Panc1 (cell line): ENCODE results near the gene LDOC1. TPM values are rescaled to one million over a fixed set of nuclear protein-coding genes. Genes with fewer than 3 reads are reported as not detected.
"Not testable (repeated sequence)": the region's sequence is repeated elsewhere in the genome, so short reads cannot be mapped to it uniquely, and the experiment has no call there.

ENCODE experiments used
- ATAC-seq: fragments of 200-7000 bp; cut with Tn5 transposase; 2 replicates; pipeline ENCODE4 v1.9.1; 2020; ENCODE audit warnings: mild to moderate bottlenecking, moderate library complexity
- BruUV-seq: library from RNA; stranded (reverse); fragments of 400-500 nt; replicated peaks from 2 replicates; lab custom pipeline; 2021; lab: Mats Ljungman, UMichigan
- CTCF ChIA-PET: fragments of 300-600 bp; sonication (Branson Sonifier 250); formaldehyde crosslinking; loops from one replicate; lab custom pipeline; 2022; ENCODE audit warnings: antibody characterized with exemption; lab: Charles Lee
- POLR2A ChIA-PET: fragments of 300-600 bp; sonication (Branson Sonifier 250); formaldehyde crosslinking; loops from one replicate; lab custom pipeline; 2022; ENCODE audit warnings: antibody characterized with exemption; lab: Charles Lee
- DNase-seq: peaks from one replicate; pipeline ENCODE4 v3.0.0-alpha.2; 2010; ENCODE audit warnings: low read depth, low spot score
- H3K27ac ChIP-seq: 2 replicates; pipeline ENCODE4 v1.5.1; 2011; ENCODE audit warnings: mild to moderate bottlenecking, low read length, inconsistent platforms
- H3K27me3 ChIP-seq: fragments of 200-500 bp; sonication (Bioruptor generic); 2 replicates; pipeline ENCODE4 v1.6.0; 2014; ENCODE audit warnings: low read length, inconsistent platforms; ENCODE audit not compliant: control insufficient read depth, insufficient read depth
- H3K36me3 ChIP-seq: fragments of 200-500 bp; sonication (Bioruptor generic); 2 replicates; pipeline ENCODE4 v1.5.1; 2014; ENCODE audit warnings: inconsistent platforms, mild to moderate bottlenecking, low read length, moderate library complexity; ENCODE audit not compliant: control insufficient read depth, insufficient read depth
- H3K4me1 ChIP-seq: 2 replicates; pipeline ENCODE4 v1.5.1; 2011; ENCODE audit warnings: inconsistent platforms, mild to moderate bottlenecking, low read length, moderate library complexity; ENCODE audit not compliant: control insufficient read depth, insufficient read depth
- H3K4me3 ChIP-seq, 2 experiments: 2 replicates each; pipeline ENCODE4 v1.5.1; 2011 to 2012; ENCODE audit warnings: low read depth in 2 of 2, low read length in 2 of 2, mild to moderate bottlenecking in 2 of 2, inconsistent platforms in 1 of 2, moderate library complexity in 1 of 2
- H3K9me3 ChIP-seq: fragments of 200-500 bp; sonication (Bioruptor generic); 2 replicates; pipeline ENCODE4 v1.5.1; 2014; ENCODE audit warnings: low read depth, mild to moderate bottlenecking, inconsistent platforms, low read length, moderate library complexity; ENCODE audit not compliant: control insufficient read depth, insufficient read depth
- POLR2AphosphoS5 ChIP-seq: IDR thresholded peaks from 2 replicates; pipeline ENCODE4 v1.6.1; 2012; ENCODE audit warnings: mild to moderate bottlenecking, low read depth, low read length, moderate library complexity
- SIN3A ChIP-seq: IDR thresholded peaks from 2 replicates; pipeline ENCODE4 v1.6.1; 2012; ENCODE audit warnings: low read depth, mild to moderate bottlenecking, low read length, moderate library complexity, borderline replicate concordance; ENCODE audit not compliant: insufficient read depth
- TCF7L2 ChIP-seq: IDR thresholded peaks from 2 replicates; pipeline ENCODE4 v1.6.1; 2011; ENCODE audit warnings: mild to moderate bottlenecking, low read depth, low read length, inconsistent platforms
- in situ Hi-C: cut with HindIII; loops from 2 replicates; pipeline ENCODE4 v1.10.0; 2016; ENCODE audit warnings: low sequenced_read_pairs, low pct_unique_long_range_greater_than_20kb
- intact Hi-C: fragments of 100-400 bp; cut with micrococcal nuclease; formaldehyde crosslinking; loops from one replicate; pipeline ENCODE4 v1.10.0; 2022; ENCODE audit not compliant: unreplicated experiment
- total RNA-seq: library from RNA; stranded (reverse); gene quantifications from one replicate; pipeline ENCODE4 v1.2.1, GENCODE V29; 2021; ENCODE audit not compliant: unreplicated experiment
- TF ChIP-seq, protein P1 (sequence below): fragments of 450-650 bp; IDR thresholded peaks from 2 replicates; pipeline ENCODE4 v1.5.1; 2017; ENCODE audit warnings: mild to moderate bottlenecking
- TF ChIP-seq, protein P2 (sequence below), 2 experiments: IDR thresholded peaks; 2 replicates each; pipeline ENCODE4 v1.6.1; 2011 to 2012; ENCODE audit warnings: low read depth in 2 of 2, control low read depth in 1 of 2, low read length in 1 of 2, mild to moderate bottlenecking in 1 of 2, moderate library complexity in 1 of 2; ENCODE audit not compliant: insufficient read depth in 1 of 2

Gene LDOC1
- total RNA-seq, 1 experiment from 2014 or later = not detected

DNA sequence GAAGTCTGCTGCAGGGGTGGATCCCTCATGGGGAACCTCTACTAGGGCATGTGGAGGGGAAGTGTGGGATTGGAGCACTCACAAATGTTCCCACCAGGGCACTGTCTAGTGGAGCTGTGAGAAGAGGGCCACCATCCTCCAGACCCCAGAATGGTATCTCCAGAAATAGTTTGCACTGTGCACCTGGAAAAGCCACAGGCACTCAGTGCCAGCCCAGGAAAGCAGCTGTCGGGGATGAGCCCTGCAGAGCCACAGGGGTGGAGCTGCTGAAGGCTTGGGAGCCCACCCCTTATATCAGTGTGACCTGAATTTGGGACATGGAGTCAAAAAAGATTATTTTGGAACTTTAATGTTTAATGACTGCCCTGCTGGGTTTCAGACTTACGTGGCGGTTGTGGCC, 25.0 kb upstream of the LDOC1 start:
- TF ChIP-seq, protein P1, sequence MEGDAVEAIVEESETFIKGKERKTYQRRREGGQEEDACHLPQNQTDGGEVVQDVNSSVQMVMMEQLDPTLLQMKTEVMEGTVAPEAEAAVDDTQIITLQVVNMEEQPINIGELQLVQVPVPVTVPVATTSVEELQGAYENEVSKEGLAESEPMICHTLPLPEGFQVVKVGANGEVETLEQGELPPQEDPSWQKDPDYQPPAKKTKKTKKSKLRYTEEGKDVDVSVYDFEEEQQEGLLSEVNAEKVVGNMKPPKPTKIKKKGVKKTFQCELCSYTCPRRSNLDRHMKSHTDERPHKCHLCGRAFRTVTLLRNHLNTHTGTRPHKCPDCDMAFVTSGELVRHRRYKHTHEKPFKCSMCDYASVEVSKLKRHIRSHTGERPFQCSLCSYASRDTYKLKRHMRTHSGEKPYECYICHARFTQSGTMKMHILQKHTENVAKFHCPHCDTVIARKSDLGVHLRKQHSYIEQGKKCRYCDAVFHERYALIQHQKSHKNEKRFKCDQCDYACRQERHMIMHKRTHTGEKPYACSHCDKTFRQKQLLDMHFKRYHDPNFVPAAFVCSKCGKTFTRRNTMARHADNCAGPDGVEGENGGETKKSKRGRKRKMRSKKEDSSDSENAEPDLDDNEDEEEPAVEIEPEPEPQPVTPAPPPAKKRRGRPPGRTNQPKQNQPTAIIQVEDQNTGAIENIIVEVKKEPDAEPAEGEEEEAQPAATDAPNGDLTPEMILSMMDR = no peak
- TF ChIP-seq TCF7L2 (no peak), POLR2AphosphoS5 (no peak), SIN3A (no peak)
- TF ChIP-seq, protein P2, sequence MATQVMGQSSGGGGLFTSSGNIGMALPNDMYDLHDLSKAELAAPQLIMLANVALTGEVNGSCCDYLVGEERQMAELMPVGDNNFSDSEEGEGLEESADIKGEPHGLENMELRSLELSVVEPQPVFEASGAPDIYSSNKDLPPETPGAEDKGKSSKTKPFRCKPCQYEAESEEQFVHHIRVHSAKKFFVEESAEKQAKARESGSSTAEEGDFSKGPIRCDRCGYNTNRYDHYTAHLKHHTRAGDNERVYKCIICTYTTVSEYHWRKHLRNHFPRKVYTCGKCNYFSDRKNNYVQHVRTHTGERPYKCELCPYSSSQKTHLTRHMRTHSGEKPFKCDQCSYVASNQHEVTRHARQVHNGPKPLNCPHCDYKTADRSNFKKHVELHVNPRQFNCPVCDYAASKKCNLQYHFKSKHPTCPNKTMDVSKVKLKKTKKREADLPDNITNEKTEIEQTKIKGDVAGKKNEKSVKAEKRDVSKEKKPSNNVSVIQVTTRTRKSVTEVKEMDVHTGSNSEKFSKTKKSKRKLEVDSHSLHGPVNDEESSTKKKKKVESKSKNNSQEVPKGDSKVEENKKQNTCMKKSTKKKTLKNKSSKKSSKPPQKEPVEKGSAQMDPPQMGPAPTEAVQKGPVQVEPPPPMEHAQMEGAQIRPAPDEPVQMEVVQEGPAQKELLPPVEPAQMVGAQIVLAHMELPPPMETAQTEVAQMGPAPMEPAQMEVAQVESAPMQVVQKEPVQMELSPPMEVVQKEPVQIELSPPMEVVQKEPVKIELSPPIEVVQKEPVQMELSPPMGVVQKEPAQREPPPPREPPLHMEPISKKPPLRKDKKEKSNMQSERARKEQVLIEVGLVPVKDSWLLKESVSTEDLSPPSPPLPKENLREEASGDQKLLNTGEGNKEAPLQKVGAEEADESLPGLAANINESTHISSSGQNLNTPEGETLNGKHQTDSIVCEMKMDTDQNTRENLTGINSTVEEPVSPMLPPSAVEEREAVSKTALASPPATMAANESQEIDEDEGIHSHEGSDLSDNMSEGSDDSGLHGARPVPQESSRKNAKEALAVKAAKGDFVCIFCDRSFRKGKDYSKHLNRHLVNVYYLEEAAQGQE (IDR thresholded peaks at IDR 0.05; ENCODE audit: insufficient read depth in 1 of 2, low read depth in 2 of 2, low read length in 1 of 2) = no peak
- ChIA-PET POLR2A (no interaction called here), CTCF (no interaction called here)
- H3K27ac ChIP-seq = no peak overlapping the region
- no peak overlapping the region for H3K4me3 ChIP-seq
- H3K9me3 ChIP-seq = no peaks in the 10 kb centered on the region
- H3K27me3 ChIP-seq = no peaks in the 10 kb centered on the region
- no TSS peak for BruUV-seq
- H3K4me1 ChIP-seq = no peaks in the 10 kb centered on the region
- in situ Hi-C loops (no loop called here), intact Hi-C loops (no loop called here)
- ATAC-seq (no peak), DNase-seq (no peak)
- H3K36me3 ChIP-seq = no peaks in the 10 kb centered on the region

GRCh38 chrX:141188573-141188972, 11.6 kb upstream of the LDOC1 start:
- H3K36me3 ChIP-seq, in situ Hi-C loops, intact Hi-C loops, H3K4me3 ChIP-seq, BruUV-seq, ATAC-seq, H3K9me3 ChIP-seq, POLR2A ChIA-PET, H3K4me1 ChIP-seq, H3K27ac ChIP-seq, CTCF ChIA-PET, DNase-seq, H3K27me3 ChIP-seq: not testable (repeated sequence)

DNA sequence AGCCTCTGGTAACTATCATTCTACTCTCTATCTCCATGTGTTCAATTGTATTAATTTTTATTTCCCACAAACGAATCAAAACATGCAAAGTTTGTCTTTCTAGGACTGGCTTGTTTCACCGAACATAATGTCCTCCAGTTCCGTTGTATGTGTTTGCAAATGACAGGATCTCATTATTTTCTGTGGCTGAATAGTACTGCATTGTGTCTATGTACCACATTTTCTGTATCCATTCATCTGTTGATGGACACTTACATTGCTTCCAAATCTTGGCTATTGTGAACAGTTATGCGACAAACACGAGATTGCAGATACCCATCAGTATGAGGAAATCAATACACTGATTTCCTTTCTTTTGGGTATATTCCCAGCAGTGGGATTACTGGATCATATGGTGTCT, 8.4 kb upstream of the LDOC1 start:
- no peak overlapping the region for H3K4me3 ChIP-seq
- in situ Hi-C loops (no loop called here), intact Hi-C loops (no loop called here)
- no peak for DNase-seq
- TF ChIP-seq POLR2AphosphoS5 (no peak), TCF7L2 (no peak), SIN3A (no peak)
- TF ChIP-seq, protein P1 = no peak
- TF ChIP-seq, protein P2 (IDR thresholded peaks at IDR 0.05; ENCODE audit: insufficient read depth in 1 of 2, low read depth in 2 of 2, low read length in 1 of 2) = no peak
- BruUV-seq = no TSS peak
- CTCF ChIA-PET = no interaction called here
- no peaks in the 10 kb centered on the region for H3K36me3 ChIP-seq
- H3K9me3 ChIP-seq = no peaks in the 10 kb centered on the region
- POLR2A ChIA-PET = no interaction called here
- no peak overlapping the region for H3K27ac ChIP-seq
- no peaks in the 10 kb centered on the region for H3K27me3 ChIP-seq
- no peaks in the 10 kb centered on the region for H3K4me1 ChIP-seq
- ATAC-seq = no peak
